T-helper 22 cell (primary cell): Measurements from ENCODE around the gene CALN1.
"Not testable (repeated sequence)": the region's sequence is repeated elsewhere in the genome, so short reads cannot be mapped to it uniquely, and the experiment has no call there.

Experiments used
- DNase-seq: peaks from one replicate; pipeline ENCODE4 v3.0.0-alpha.2; 2020; ENCODE audit warnings: low read depth

CALN1 gene

GRCh38 chr7:72412121-72412618, at the start of gene CALN1:
Gene CALN1, minus strand, starts transcription at chr7:72412338.
- not testable (repeated sequence) for DNase-seq

- no peak for DNase-seq
Measured at GRCh38 chr7:72453471-72453870, 41.3 kb upstream of the CALN1 start.

- no peak for DNase-seq
Measured at GRCh38 chr7:72447465-72448204, 35.5 kb upstream of the CALN1 start.

- DNase-seq: no peak
Measured at GRCh38 chr7:72446591-72447462, 34.7 kb upstream of the CALN1 start.

GRCh38 chr7:72446131-72446530, 34.0 kb upstream of the CALN1 start:
- DNase-seq: no peak

- DNase-seq: no peak
Measured at GRCh38 chr7:72445580-72445979, 33.4 kb upstream of the CALN1 start.

GRCh38 chr7:72445075-72445474, 32.9 kb upstream of the CALN1 start:
- DNase-seq: no peak

GRCh38 chr7:72444026-72444776, 32.1 kb upstream of the CALN1 start:
- DNase-seq: no peak

- no peak for DNase-seq
Measured at GRCh38 chr7:72441791-72442190, 29.7 kb upstream of the CALN1 start.

- DNase-seq: no peak
Measured at GRCh38 chr7:72438491-72438890, 26.4 kb upstream of the CALN1 start.

- DNase-seq: no peak
Measured at GRCh38 chr7:72437610-72438009, 25.5 kb upstream of the CALN1 start.

GRCh38 chr7:72437061-72437585, 25.0 kb upstream of the CALN1 start:
- DNase-seq: no peak

- DNase-seq: no peak
Measured at GRCh38 chr7:72435925-72436480, 23.9 kb upstream of the CALN1 start.

GRCh38 chr7:72435366-72435765, 23.2 kb upstream of the CALN1 start:
- DNase-seq: no peak

- no peak for DNase-seq
Measured at GRCh38 chr7:72430531-72430930, 18.4 kb upstream of the CALN1 start.

GRCh38 chr7:72429316-72429715, 17.2 kb upstream of the CALN1 start:
- DNase-seq: no peak

- DNase-seq: no peak
Measured at GRCh38 chr7:72416846-72417245, 4.7 kb upstream of the CALN1 start.

- no peak for DNase-seq
Measured at GRCh38 chr7:72415586-72415985, 3.4 kb upstream of the CALN1 start.

GRCh38 chr7:72413886-72414285, 1.7 kb upstream of the CALN1 start:
- DNase-seq: no peak

- DNase-seq: no peak
Measured at GRCh38 chr7:72413290-72413689, 1.2 kb upstream of the CALN1 start.

- no peak for DNase-seq
Measured at GRCh38 chr7:72411419-72411818, 719 bp downstream of the CALN1 start.

GRCh38 chr7:72409638-72410015, 2.5 kb downstream of the CALN1 start:
- no peak for DNase-seq
